ENCODE measurements around the gene CARMIL1. TPM values are rescaled to one million over a fixed set of nuclear protein-coding genes. Genes with fewer than 3 reads are reported as not detected.

Gene CARMIL1
- polyA plus RNA-seq, 1 of the 3 experiments (the other 2 are of a cell fraction): 1.7 TPM

DNA sequence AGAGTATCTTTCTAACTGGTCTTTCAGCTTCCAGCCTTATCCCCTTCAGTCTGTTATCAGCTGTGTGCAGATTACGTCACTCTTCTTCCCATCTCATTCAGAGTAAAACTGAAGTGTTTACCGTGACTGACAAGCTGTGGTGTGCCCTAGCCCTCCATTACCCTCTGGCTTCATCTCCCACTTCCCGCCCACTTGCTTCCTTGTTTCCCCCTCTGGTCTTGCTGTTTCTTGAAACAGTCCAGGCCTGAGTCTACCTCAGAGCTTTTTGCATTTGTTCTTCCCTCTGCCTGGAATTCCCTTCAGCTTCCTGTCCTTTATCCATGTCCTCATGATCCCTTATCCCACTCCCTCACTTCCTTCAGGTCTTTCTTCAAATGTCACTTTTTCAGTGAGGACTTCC lies 66.9 kb downstream of the CARMIL1 start:
- H3K4me2 ChIP-seq: no peak overlapping the region
- no peaks in the 10 kb centered on the region for H3K36me3 ChIP-seq (replicated peaks in 1 of 2; ENCODE audit: control insufficient read depth in 1 of 2, insufficient read depth in 2 of 2, low read length in 1 of 2)
- no peaks in the 10 kb centered on the region for H3K9me2 ChIP-seq
- H3K27ac ChIP-seq (ENCODE audit: low read depth in 2 of 2, low read length in 1 of 2): no peak overlapping the region
- ChIA-PET CTCF (interaction anchor here (0.8 to 1.6 kb wide), 2 partner anchors 55 to 80 kb away, joined by 3 read pairs; no protein-coding TSS in a partner anchor), POLR2A (no interaction called here)
- no peaks in the 10 kb centered on the region for H3K27me3 ChIP-seq (ENCODE audit: insufficient read depth)
- H3K79me2 ChIP-seq (ENCODE audit: insufficient read depth): no peaks in the 10 kb centered on the region
- H3K4me1 ChIP-seq (ENCODE audit: control insufficient read depth in 1 of 2, insufficient read depth in 2 of 2, low read depth in 1 of 2, low read length in 1 of 2): peaks cover 11 to 12% of the 10 kb centered on the region in 2 experiments; a peak in 3 of 4 replicates
- H4K20me1 ChIP-seq (ENCODE audit: insufficient read depth): no peaks in the 10 kb centered on the region
- no peak overlapping the region for H3K9ac ChIP-seq
- no peak for DNase-seq
- no peaks in the 10 kb centered on the region for H3F3A ChIP-seq (replicated peaks; ENCODE audit: insufficient read depth)
- H2AFZ ChIP-seq (ENCODE audit: low read depth): no peak overlapping the region
- WGBS (ENCODE audit: low lambda C conversion rate): 76% methylated on average over 3 of the region's 3 CpGs
- no peak overlapping the region for H3K4me3 ChIP-seq (ENCODE audit: low read depth in 2 of 2, low read length in 1 of 2)
- H3K9me3 ChIP-seq: no peaks in the 10 kb centered on the region
- no peak for TF ChIP-seq EZH2phosphoT487 (IDR thresholded peaks at IDR 0.05; ENCODE audit: borderline replicate concordance, low read depth)
- TF ChIP-seq, protein P1, sequence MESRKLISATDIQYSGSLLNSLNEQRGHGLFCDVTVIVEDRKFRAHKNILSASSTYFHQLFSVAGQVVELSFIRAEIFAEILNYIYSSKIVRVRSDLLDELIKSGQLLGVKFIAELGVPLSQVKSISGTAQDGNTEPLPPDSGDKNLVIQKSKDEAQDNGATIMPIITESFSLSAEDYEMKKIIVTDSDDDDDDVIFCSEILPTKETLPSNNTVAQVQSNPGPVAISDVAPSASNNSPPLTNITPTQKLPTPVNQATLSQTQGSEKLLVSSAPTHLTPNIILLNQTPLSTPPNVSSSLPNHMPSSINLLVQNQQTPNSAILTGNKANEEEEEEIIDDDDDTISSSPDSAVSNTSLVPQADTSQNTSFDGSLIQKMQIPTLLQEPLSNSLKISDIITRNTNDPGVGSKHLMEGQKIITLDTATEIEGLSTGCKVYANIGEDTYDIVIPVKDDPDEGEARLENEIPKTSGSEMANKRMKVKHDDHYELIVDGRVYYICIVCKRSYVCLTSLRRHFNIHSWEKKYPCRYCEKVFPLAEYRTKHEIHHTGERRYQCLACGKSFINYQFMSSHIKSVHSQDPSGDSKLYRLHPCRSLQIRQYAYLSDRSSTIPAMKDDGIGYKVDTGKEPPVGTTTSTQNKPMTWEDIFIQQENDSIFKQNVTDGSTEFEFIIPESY (IDR thresholded peaks at IDR 0.05; ENCODE audit: borderline replicate concordance, low read depth): no peak
- TF ChIP-seq GABPA (IDR thresholded peaks at IDR 0.05; ENCODE audit: low read depth): no peak
- no peak for TF ChIP-seq NFIC (IDR thresholded peaks at IDR 0.05; ENCODE audit: borderline replicate concordance)
- no peak for TF ChIP-seq RFX5 (IDR thresholded peaks at IDR 0.05; ENCODE audit: low read length)
- TF ChIP-seq CHD2 (IDR thresholded peaks at IDR 0.05; ENCODE audit: low read length, partially characterized antibody): no peak

- ChIA-PET POLR2A (no interaction called here), CTCF (no interaction called here)
- no peak overlapping the region for H2AFZ ChIP-seq (ENCODE audit: low read depth)
- H3K36me3 ChIP-seq (replicated peaks in 1 of 2; ENCODE audit: control insufficient read depth in 1 of 2, insufficient read depth in 2 of 2, low read length in 1 of 2): no peaks in the 10 kb centered on the region
- H3K27me3 ChIP-seq (ENCODE audit: insufficient read depth): no peaks in the 10 kb centered on the region
- H3K4me2 ChIP-seq: no peak overlapping the region
- H3K4me1 ChIP-seq (ENCODE audit: control insufficient read depth in 1 of 2, insufficient read depth in 2 of 2, low read depth in 1 of 2, low read length in 1 of 2): peaks cover 0 to 4% of the 10 kb centered on the region in 2 experiments; a peak in 2 of 4 replicates
- H3K4me3 ChIP-seq (ENCODE audit: low read depth in 2 of 2, low read length in 1 of 2): no peak overlapping the region
- no peaks in the 10 kb centered on the region for H3K79me2 ChIP-seq (ENCODE audit: insufficient read depth)
- H3K27ac ChIP-seq (ENCODE audit: low read depth in 2 of 2, low read length in 1 of 2): no peak overlapping the region
- peak; percentile 24; the same call in 1 of the 2 replicates for TF ChIP-seq PBX3 (IDR thresholded peaks at IDR 0.05)
- peak; percentile 67 for TF ChIP-seq TCF12 (IDR thresholded peaks at IDR 0.05)
- no peak for TF ChIP-seq TAF1 (IDR thresholded peaks at IDR 0.05; ENCODE audit: borderline replicate concordance, low read depth, low read length)
- no peaks in the 10 kb centered on the region for H4K20me1 ChIP-seq (ENCODE audit: insufficient read depth)
- H3K9me3 ChIP-seq: no peaks in the 10 kb centered on the region
- H3K9me2 ChIP-seq: no peaks in the 10 kb centered on the region
- no peak overlapping the region for H3K9ac ChIP-seq
- DNase-seq: no peak
- no peaks in the 10 kb centered on the region for H3F3A ChIP-seq (replicated peaks; ENCODE audit: insufficient read depth)
Observed at GRCh38 chr6:25350573-25350972, 71.4 kb downstream of the CARMIL1 start.

DNA sequence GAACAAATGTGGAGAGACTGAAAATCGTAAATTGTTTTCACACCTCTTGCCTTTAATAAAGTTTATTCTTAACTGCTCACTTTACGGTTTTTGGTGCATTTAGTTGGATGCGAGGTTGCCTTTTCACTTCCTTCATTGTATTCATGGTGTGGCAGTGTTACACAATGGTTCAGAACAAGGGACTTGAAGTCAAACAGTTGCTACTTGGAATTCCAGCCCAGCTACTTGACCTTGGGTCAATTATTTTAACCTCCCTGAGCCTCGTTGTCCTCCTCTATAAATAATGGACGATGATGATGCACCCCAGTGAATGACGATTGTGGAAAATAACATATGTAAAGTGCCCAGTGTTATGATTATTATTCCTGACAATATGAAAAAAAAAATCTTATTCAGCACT lies 72.3 kb downstream of the CARMIL1 start:
- DNase-seq: no peak
- no peak overlapping the region for H3K9ac ChIP-seq
- peaks cover 0 to 4% of the 10 kb centered on the region in 2 experiments; a peak in 2 of 4 replicates for H3K4me1 ChIP-seq (ENCODE audit: control insufficient read depth in 1 of 2, insufficient read depth in 2 of 2, low read depth in 1 of 2, low read length in 1 of 2)
- ChIA-PET POLR2A (no interaction called here), CTCF (interaction anchor here (1.1 kb wide), 1 partner anchor 23 kb away, joined by 3 read pairs; no protein-coding TSS in a partner anchor)
- H3K4me2 ChIP-seq: no peak overlapping the region
- H2AFZ ChIP-seq (ENCODE audit: low read depth): no peak overlapping the region
- H4K20me1 ChIP-seq (ENCODE audit: insufficient read depth): no peaks in the 10 kb centered on the region
- no peak overlapping the region for H3K4me3 ChIP-seq (ENCODE audit: low read depth in 2 of 2, low read length in 1 of 2)
- WGBS (ENCODE audit: low lambda C conversion rate): 93% methylated on average over 6 of the region's 6 CpGs
- no peaks in the 10 kb centered on the region for H3K79me2 ChIP-seq (ENCODE audit: insufficient read depth)
- no peak overlapping the region for H3K27ac ChIP-seq (ENCODE audit: low read depth in 2 of 2, low read length in 1 of 2)
- no peaks in the 10 kb centered on the region for H3K27me3 ChIP-seq (ENCODE audit: insufficient read depth)
- H3K36me3 ChIP-seq (replicated peaks in 1 of 2; ENCODE audit: control insufficient read depth in 1 of 2, insufficient read depth in 2 of 2, low read length in 1 of 2): no peaks in the 10 kb centered on the region
- no peaks in the 10 kb centered on the region for H3K9me3 ChIP-seq
- H3K9me2 ChIP-seq: no peaks in the 10 kb centered on the region
- H3F3A ChIP-seq (replicated peaks; ENCODE audit: insufficient read depth): no peaks in the 10 kb centered on the region
- no peak for TF ChIP-seq MAX (IDR thresholded peaks at IDR 0.05; ENCODE audit: low read depth)
- TF ChIP-seq MEF2A (IDR thresholded peaks at IDR 0.05; ENCODE audit: borderline replicate concordance, low read depth): no peak
- no peak for TF ChIP-seq RCOR1 (IDR thresholded peaks at IDR 0.05; ENCODE audit: low read length)
- TF ChIP-seq ELF1 (IDR thresholded peaks at IDR 0.05): no peak
- no peak for TF ChIP-seq POLR2AphosphoS5 (IDR thresholded peaks at IDR 0.05; ENCODE audit: low read depth, low read length)
- no peak for TF ChIP-seq GATA2 (CRISPR knock-in tag; IDR thresholded peaks at IDR 0.05)
- TF ChIP-seq CHD2 (IDR thresholded peaks at IDR 0.05; ENCODE audit: low read length, partially characterized antibody): no peak
- TF ChIP-seq, protein P2, sequence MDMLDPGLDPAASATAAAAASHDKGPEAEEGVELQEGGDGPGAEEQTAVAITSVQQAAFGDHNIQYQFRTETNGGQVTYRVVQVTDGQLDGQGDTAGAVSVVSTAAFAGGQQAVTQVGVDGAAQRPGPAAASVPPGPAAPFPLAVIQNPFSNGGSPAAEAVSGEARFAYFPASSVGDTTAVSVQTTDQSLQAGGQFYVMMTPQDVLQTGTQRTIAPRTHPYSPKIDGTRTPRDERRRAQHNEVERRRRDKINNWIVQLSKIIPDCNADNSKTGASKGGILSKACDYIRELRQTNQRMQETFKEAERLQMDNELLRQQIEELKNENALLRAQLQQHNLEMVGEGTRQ (IDR thresholded peaks at IDR 0.05; ENCODE audit: borderline replicate concordance, low read depth, low read length): no peak
- TF ChIP-seq PBX3 (IDR thresholded peaks at IDR 0.05): no peak
- no peak for TF ChIP-seq NFIC (IDR thresholded peaks at IDR 0.05; ENCODE audit: borderline replicate concordance)
- no peak for TF ChIP-seq EZH2phosphoT487 (IDR thresholded peaks at IDR 0.05; ENCODE audit: borderline replicate concordance, low read depth)
